ENCODE data around the gene ZFAND5. TPM values are rescaled to one million over a fixed set of nuclear protein-coding genes. Genes with fewer than 3 reads are reported as not detected.
A peak's percentile ranks its signal among the peaks of the same experiment; 100 is the strongest.

ZFAND5 gene
- total RNA-seq, 6 experiments from 2014 or later, result 230 to 373 (median 258) TPM

- no peak overlapping the region for H3K27ac Mint-ChIP-seq
Measured at GRCh38 chr9:72390907-72391306, 25.9 kb upstream of the ZFAND5 start.

GRCh38 chr9:72386186-72386585 lies 21.2 kb upstream of the ZFAND5 start:
- H3K27ac Mint-ChIP-seq, result no peak overlapping the region
- H3K9me3 Mint-ChIP-seq, result no peaks in the 10 kb centered on the region
- H3K27me3 Mint-ChIP-seq (ENCODE audit: insufficient read depth), result no peaks in the 10 kb centered on the region
- DNase-seq, result no peak
- H3K4me1 Mint-ChIP-seq (ENCODE audit: low read depth), result peaks cover 60% of the 10 kb centered on the region
- H3K36me3 Mint-ChIP-seq (ENCODE audit: low read depth), result no peaks in the 10 kb centered on the region
- H3K4me3 Mint-ChIP-seq, result no peak overlapping the region
- TF ChIP-seq, protein P1, sequence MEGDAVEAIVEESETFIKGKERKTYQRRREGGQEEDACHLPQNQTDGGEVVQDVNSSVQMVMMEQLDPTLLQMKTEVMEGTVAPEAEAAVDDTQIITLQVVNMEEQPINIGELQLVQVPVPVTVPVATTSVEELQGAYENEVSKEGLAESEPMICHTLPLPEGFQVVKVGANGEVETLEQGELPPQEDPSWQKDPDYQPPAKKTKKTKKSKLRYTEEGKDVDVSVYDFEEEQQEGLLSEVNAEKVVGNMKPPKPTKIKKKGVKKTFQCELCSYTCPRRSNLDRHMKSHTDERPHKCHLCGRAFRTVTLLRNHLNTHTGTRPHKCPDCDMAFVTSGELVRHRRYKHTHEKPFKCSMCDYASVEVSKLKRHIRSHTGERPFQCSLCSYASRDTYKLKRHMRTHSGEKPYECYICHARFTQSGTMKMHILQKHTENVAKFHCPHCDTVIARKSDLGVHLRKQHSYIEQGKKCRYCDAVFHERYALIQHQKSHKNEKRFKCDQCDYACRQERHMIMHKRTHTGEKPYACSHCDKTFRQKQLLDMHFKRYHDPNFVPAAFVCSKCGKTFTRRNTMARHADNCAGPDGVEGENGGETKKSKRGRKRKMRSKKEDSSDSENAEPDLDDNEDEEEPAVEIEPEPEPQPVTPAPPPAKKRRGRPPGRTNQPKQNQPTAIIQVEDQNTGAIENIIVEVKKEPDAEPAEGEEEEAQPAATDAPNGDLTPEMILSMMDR (IDR thresholded peaks at IDR 0.05), result no peak

More at GRCh38 chr9:72390907-72391306, 25.9 kb upstream of the ZFAND5 start:
- Mint-ChIP-seq H3K27me3 (ENCODE audit: insufficient read depth) (no peaks in the 10 kb centered on the region), H3K9me3 (no peaks in the 10 kb centered on the region), H3K4me1 (ENCODE audit: low read depth) (peaks cover 17% of the 10 kb centered on the region), H3K4me3 (no peak overlapping the region), H3K36me3 (ENCODE audit: low read depth) (no peaks in the 10 kb centered on the region)
- no peak for DNase-seq
- TF ChIP-seq, protein P1 (IDR thresholded peaks at IDR 0.05), result no peak

DNA sequence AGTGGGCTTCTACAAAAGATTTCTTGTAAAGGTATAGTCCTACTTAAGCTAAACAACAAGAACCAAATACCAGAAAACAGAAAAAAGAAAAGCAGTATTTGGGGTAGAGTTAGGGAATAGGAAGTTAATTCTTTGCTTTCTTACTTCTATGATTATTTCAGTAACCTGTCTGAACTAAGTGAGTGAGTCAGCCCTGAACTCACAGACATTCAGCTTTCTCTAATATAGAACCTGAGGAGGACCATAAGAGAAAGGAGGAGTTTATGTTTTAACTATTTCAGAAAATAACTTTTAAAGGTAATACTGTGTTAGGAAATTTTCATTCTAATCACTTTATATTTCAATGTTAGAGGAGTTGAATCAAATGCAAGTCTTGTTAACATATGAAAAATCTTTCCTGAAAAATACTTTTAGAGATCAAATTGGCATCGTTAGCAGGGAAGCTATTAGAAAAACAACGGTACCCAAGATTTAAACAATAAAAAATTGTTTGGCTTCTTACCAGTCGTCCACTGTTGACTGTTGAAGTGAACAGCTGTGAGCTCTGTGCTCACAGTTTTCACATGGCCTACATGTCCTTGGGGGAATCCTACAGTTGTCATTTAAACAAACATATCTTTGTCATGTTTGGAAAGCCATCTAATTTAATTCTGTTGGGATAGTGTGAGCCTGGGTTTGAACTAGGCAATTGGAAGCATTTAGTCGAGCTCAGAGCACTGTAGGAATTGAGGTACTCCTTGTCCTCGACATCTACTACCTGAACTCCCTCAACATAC lies 19.9 kb upstream of the ZFAND5 start:
- Mint-ChIP-seq H3K27ac (peak overlapping the region; percentile 76), H3K9me3 (no peaks in the 10 kb centered on the region), H3K4me3 (no peak overlapping the region), H3K36me3 (ENCODE audit: low read depth) (no peaks in the 10 kb centered on the region), H3K27me3 (ENCODE audit: insufficient read depth) (no peaks in the 10 kb centered on the region), H3K4me1 (ENCODE audit: low read depth) (peaks cover 60% of the 10 kb centered on the region)
- DNase-seq, result no peak
- TF ChIP-seq, protein P1 (IDR thresholded peaks at IDR 0.05), result no peak

DNA sequence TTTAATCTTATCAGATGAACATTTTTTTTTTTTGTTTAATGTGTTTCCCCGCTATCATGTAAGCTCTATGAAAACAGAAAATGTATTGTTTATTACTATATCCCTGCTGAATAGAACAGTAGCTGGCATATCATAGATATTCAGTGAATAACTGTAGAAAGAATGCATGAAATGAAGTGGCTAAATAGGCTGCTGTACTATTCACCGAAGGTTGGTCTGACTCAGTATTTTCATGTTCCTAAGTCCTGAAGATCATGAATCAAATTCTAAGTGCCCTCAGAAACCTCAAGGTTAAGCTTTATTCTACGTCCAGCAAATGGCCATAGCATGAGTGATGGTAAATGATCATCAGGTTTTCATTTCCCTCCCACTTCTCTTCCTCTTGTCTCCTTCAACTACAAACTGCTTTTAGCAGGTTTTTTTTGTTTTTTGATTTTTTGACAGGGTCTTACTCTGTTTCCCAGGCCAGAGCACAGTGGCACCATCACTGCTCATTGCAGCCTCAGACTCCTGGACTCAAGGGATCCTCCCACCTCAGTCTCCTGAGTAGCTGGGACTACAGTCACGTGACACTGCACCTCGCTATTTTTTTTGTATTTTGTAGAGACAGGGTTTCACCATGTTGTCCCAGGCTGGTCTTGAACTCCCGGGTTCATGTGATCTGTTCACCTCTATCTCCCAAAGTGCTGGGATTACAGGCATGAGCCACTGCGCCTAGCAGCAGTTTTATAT lies 19.1 kb upstream of the ZFAND5 start:
- Mint-ChIP-seq H3K27me3 (ENCODE audit: insufficient read depth) (no peaks in the 10 kb centered on the region), H3K4me1 (ENCODE audit: low read depth) (peaks cover 57% of the 10 kb centered on the region), H3K36me3 (ENCODE audit: low read depth) (no peaks in the 10 kb centered on the region), H3K27ac (peak overlapping the region; percentile 76), H3K9me3 (no peaks in the 10 kb centered on the region), H3K4me3 (peak overlapping the region; percentile 27; the same call in 1 of the 2 replicates)
- TF ChIP-seq, protein P1 (IDR thresholded peaks at IDR 0.05), result no peak
- peak; percentile 94 for DNase-seq

DNA sequence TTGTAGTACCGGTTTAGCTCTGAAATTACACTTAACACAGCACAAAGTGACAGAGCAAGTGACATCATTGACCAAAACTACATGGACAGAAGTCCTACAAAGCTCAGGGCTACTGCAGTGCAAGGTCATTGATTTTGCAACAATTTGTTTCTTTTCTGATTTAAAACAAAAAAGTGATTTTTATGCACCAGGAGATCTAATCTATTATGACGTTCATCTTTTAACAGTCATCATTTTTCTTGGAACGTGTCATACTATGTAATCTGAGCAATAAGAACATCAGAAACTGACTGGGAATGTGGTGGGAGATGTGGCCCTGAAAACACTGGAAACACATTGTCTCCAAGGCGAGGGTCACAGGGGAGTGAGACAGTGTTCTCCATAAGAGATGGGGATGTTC lies 17.4 kb upstream of the ZFAND5 start:
- Mint-ChIP-seq H3K27me3 (ENCODE audit: insufficient read depth) (no peaks in the 10 kb centered on the region), H3K9me3 (no peaks in the 10 kb centered on the region), H3K4me1 (ENCODE audit: low read depth) (peaks cover 52% of the 10 kb centered on the region), H3K36me3 (ENCODE audit: low read depth) (no peaks in the 10 kb centered on the region), H3K4me3 (peak overlapping the region; percentile 3; the same call in 1 of the 2 replicates), H3K27ac (peak overlapping the region; percentile 60)
- DNase-seq, result peak; percentile 18
- TF ChIP-seq, protein P1 (IDR thresholded peaks at IDR 0.05), result no peak

Data from HFFc6 (cell line).